ENCODE results near the gene RIOK3. TPM values are rescaled to one million over a fixed set of nuclear protein-coding genes. Genes with fewer than 3 reads are reported as not detected.
"Not testable (repeated sequence)": the region's sequence is repeated elsewhere in the genome, so short reads cannot be mapped to it uniquely, and the experiment has no call there.

Gene RIOK3
- total RNA-seq, 1 experiment from 2014 or later: 20.5 TPM

GRCh38 chr18:23468753-23469459 is 15.8 kb downstream of the RIOK3 start:
- no peaks in the 10 kb centered on the region for H3K4me1 ChIP-seq
- H3K36me3 ChIP-seq: 0 out of 2 replicates have a peak, but pooled peaks cover 5% of the 10 kb centered on the region
- no peak overlapping the region for H3K27ac ChIP-seq
- H3K4me3 ChIP-seq: no peak overlapping the region
- DNase-seq: no peak
- H3K27me3 ChIP-seq: no peaks in the 10 kb centered on the region
- no peaks in the 10 kb centered on the region for H3K9me3 ChIP-seq (replicated peaks)

DNA sequence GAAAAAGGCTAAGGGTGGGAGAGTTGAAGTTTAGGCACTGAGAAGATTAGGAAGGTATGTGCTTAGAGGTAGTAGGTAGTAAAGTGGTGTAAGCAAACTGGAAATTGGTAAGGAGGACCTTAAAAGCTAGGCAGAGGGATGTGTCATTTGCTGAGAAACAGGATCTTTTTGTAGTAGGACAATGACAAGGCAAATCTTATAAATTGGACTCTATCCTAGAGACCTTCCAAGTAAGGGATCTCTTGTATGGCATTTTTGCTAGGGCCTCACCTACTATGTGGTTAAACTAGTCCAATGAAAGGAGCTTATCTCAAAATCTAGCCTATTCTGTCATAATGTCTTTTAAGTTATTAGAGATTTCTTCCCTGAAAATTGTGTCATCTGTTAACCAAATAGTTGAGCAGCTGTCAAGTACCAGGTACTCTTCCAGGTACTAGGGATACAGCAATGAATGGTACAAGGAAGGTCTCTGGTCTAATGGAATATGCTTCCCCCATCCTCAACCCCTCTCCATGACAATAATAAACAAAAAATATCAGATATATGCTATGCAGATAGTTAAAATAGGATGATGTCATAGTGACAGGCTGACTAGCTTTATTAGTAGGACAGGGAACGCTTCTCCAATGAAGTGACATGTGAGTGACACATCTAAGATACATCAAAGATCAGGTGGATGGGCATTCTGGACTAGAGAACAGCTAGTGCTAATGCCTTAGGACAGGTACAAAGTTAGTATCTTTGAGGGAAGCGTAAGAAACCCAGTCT is 17.7 kb downstream of the RIOK3 start:
- Histone ChIP-seq H3K36me3 (peaks cover 7% of the 10 kb centered on the region), H3K4me3 (no peak overlapping the region)

DNA sequence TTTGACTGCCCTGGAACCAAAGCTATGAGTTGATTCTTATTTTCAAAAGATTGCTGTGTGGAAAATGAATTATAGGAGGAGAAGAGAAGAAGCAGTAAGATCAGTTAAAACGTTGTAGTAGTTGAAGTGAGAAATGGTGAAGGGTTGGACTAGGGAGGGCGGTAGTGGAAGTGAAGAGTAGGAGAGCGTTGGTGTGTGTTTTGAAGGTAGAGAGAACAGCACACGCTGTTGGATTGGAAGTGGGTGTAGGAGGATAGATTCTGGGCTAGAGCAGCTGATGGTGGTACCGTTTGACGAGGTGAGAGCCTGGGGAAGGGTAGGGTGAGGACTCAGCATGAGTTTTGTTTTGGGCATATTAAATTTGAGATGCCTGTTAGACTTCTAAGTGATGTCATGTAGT is 18.4 kb downstream of the RIOK3 start:
- Histone ChIP-seq H3K9me3 (replicated peaks) (no peaks in the 10 kb centered on the region), H3K27me3 (no peaks in the 10 kb centered on the region), H3K27ac (no peak overlapping the region), H3K36me3 (peaks cover 7% of the 10 kb centered on the region), H3K4me3 (no peak overlapping the region), H3K4me1 (no peaks in the 10 kb centered on the region)
- DNase-seq: no peak

More for the DNA sequence above, 17.7 kb downstream of the RIOK3 start:
- H3K9me3 ChIP-seq (replicated peaks): no peaks in the 10 kb centered on the region
- no peak overlapping the region for H3K27ac ChIP-seq
- no peaks in the 10 kb centered on the region for H3K4me1 ChIP-seq
- no peak for DNase-seq
- no peaks in the 10 kb centered on the region for H3K27me3 ChIP-seq

DNA sequence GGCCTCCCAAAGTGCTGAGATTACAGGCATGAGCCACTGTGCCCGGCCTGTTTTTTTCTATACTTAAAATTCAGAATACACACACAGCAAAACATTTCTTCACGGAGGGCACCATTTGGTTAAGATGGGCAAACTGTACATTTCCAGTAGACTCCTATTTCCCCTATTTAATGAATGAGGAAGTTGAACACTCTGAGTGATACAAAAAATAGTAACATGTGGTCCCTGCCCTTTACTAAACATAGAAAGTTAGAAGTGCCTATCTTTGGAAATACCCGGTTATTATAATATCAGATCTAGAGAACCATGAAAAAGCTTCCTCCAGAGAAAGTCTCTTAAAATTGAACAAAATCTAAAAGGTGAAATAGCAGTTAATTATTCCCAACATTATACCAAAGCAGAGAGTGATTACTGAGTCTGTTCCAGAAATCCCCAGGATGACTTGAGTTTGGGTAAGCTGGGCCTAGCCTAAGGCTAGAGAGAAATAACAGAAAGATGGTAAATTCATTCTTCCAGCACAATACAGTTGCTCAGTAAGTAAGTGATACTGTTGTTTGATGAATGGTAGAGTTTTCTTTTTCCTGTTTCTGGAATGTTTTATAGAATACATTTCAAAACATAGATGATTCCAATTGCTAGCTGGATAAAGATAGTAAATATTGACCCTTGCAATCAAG is 26.9 kb downstream of the RIOK3 start:
- Histone ChIP-seq H3K27me3 (no peaks in the 10 kb centered on the region), H3K36me3 (peaks cover under 1% of the 10 kb centered on the region), H3K27ac (no peak overlapping the region), H3K4me3 (no peak overlapping the region), H3K9me3 (replicated peaks) (no peaks in the 10 kb centered on the region), H3K4me1 (peaks cover 2% of the 10 kb centered on the region; the same call in 1 of the 2 replicates)
- no peak for DNase-seq

DNA sequence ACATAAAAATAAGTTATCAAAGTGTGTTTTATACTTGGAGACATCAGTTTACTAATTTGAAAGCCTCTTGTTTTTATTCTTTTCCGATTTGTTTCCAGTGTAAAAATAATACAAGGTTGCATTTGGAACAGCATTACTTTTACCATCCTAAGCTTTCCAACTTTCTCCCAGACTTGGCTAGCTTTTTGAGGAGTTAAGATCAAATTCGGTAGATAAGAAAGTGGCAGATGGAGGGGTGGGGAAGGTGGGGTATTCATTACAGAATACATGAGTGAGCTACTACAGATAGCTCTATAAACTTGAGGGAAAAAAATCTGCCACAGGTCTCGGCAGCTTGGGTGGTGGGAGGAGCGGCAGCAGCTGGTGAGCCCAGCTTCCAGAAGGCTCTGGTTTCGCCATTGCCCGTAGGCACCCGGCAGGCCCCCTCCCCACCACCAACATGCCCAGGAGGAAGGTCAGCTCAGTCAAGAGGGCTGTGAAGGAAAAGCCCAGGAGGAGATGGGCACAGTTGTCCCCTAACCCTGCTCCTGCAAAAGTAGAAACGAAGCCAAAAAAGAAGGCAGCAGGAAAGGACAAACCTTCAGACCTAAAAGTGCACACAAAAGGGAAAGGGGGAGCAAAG is 31.6 kb downstream of the RIOK3 start:
- H3K36me3 ChIP-seq: no peaks in the 10 kb centered on the region
- no peaks in the 10 kb centered on the region for H3K9me3 ChIP-seq (replicated peaks)
- H3K27ac ChIP-seq: no peak overlapping the region
- peak; percentile 22 to 48 for DNase-seq
- no peak overlapping the region for H3K4me3 ChIP-seq
- peaks cover 2% of the 10 kb centered on the region; the same call in 1 of the 2 replicates for H3K4me1 ChIP-seq
- no peaks in the 10 kb centered on the region for H3K27me3 ChIP-seq

DNA sequence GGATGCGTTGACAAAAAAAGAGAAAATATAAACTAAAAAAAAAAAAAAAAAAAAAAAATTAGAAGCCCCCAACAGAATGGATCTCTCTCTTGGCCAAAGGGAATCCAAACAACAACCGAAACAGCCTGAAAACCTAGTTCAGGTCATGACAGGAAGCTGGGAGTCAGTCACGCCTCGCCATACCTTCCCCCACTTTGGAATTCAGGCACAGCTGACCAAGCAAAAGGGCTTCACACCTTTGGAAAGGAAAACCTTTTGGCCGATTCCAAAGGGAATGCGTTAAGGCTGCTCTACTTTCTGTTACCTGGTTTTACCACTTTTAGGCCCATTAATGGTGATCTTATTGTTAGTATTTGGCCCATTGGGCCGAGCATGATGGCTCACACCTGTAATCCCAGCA is 32.3 kb downstream of the RIOK3 start:
- Histone ChIP-seq H3K9me3 (replicated peaks) (no peaks in the 10 kb centered on the region), H3K27ac (no peak overlapping the region), H3K27me3 (no peaks in the 10 kb centered on the region), H3K4me1 (peaks cover 2% of the 10 kb centered on the region; the same call in 1 of the 2 replicates), H3K36me3 (no peaks in the 10 kb centered on the region), H3K4me3 (no peak overlapping the region)
- DNase-seq: no peak

DNA sequence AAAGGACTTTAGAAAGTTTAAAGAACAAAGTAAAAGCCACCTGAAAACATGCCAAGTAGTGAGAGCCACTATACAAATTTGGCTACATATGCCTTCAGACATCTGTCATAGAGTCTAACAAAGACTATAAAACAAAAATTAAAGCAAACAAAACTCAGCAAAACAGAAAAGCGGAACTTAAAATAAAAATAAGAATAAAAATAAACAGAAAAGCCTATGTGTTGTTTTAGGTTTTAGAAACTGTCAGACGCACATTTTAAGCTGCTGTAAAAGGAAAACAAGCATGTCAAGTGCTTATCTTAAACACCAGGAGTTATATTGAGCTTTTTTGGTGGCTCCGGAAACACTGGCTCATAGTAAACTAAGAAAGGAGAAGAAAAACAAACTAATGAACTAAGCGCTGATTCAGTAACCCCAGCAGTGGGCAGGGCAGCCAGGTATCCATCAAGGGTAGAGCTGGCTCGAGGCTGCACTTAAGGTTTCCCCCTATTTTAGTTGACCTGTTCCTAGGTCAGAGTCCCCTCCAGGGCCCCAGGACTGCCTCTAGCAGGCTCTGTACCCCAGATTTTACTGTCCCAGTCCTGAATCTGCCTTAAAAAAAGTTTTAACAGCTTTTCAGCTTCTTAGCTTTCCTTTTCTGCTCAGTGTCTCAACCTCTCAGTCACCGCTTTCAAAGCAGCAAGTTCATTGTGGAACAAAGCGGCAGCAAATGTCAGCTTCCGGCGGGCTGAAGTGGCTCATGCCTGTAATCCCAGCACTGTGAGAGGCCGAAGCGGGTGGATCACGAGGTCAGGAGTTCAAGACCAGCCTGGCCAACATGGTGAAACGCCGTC is 34.9 kb downstream of the RIOK3 start:
- peaks cover 2% of the 10 kb centered on the region; the same call in 1 of the 2 replicates for H3K4me1 ChIP-seq
- no peak for DNase-seq
- no peaks in the 10 kb centered on the region for H3K9me3 ChIP-seq (replicated peaks)
- no peak overlapping the region for H3K27ac ChIP-seq
- H3K27me3 ChIP-seq: no peaks in the 10 kb centered on the region
- H3K36me3 ChIP-seq: no peaks in the 10 kb centered on the region
- no peak overlapping the region for H3K4me3 ChIP-seq

DNA sequence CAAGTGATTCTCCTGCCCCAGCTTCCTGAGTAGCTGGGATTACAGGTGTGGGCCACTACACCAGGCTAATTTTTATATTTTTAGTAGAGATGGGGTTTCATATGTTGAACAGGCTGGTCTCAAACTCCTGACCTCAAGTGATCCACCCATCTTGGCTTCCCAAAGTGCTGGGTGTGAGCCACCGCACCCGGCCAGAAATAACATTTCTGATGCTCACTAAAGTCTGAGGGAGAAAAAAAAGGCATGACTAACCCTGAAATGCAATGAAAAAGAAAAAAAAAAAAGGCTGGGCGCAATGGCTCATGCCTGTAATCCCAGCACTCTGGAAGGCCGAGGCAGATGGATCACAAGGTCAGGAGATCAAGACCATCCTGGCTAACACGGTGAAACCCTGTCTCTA is 36.5 kb downstream of the RIOK3 start:
- H3K27ac ChIP-seq, DNase-seq: not testable (repeated sequence)

DNA sequence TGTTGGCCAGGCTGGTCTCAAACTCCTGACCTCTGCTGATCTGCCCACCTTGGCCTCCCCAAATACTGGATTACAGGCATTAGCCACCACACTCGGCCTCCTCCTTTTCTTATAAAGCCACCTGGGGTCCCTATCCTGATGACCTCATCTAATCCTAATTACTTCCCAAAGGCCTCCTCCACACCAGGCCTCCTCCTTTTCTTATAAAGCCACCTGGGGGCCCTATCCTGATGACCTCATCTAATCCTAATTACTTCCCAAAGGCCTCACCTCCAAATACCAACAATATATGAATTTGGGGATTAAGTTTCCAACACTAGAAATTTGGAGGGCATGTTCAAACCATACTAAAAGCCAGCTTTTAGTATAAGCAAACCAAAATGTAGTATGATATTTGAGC is 40.6 kb downstream of the RIOK3 start:
- Histone ChIP-seq H3K27ac (no peak overlapping the region), H3K9me3 (replicated peaks) (no peaks in the 10 kb centered on the region), H3K27me3 (no peaks in the 10 kb centered on the region), H3K4me1 (no peaks in the 10 kb centered on the region), H3K36me3 (no peaks in the 10 kb centered on the region), H3K4me3 (no peak overlapping the region)
- DNase-seq: no peak

More for the DNA sequence above, 36.5 kb downstream of the RIOK3 start:
- not testable (repeated sequence) for H3K4me1 ChIP-seq; H3K4me3 ChIP-seq; H3K36me3 ChIP-seq; H3K9me3 ChIP-seq (replicated peaks); H3K27me3 ChIP-seq

- Histone ChIP-seq H3K36me3 (no peaks in the 10 kb centered on the region), H3K4me3 (no peak overlapping the region)
These were observed 41.9 kb downstream of the RIOK3 start for GRCh38 chr18:23494992-23495391.

DNA sequence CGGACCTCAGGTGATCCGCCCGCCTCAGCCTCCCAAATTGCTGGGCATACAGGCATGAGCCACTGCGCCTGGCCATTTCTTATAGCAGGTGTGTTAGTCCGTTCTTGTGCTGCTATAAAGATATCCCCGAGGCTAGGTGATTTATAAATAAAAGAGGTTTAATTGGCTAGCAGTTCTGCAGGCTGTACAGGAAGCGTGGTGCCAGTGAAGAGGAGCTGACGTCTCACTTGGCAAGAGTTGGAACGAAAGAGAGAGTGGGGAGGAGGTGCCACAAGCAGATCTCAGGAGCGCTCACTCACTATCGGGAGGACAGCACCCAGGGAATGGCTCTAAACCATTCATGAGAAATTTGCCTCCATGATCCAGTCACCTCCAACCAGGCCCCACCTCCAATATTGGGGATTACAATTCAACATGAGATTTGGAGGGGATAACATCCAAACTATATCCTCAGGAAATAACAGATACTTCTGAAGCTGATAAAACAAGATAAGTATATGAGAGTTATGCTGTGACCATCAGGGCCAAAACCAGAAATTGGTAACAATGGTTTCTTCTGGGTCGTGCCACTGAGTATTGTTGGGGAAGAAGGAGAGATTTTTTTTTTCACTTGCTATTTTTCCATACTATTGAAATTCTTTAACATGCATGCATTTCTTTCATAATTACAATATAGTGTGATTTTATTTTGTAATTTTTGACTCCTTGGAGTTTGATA is 42.8 kb downstream of the RIOK3 start:
- no peaks in the 10 kb centered on the region for H3K27me3 ChIP-seq
- H3K4me3 ChIP-seq: no peak overlapping the region
- DNase-seq: no peak
- H3K27ac ChIP-seq: no peak overlapping the region
- H3K36me3 ChIP-seq: no peaks in the 10 kb centered on the region
- H3K9me3 ChIP-seq (replicated peaks): no peaks in the 10 kb centered on the region
- H3K4me1 ChIP-seq: no peaks in the 10 kb centered on the region

More at GRCh38 chr18:23494992-23495391, 41.9 kb downstream of the RIOK3 start:
- H3K27ac ChIP-seq: no peak overlapping the region
- H3K9me3 ChIP-seq (replicated peaks): no peaks in the 10 kb centered on the region
- DNase-seq: no peak
- no peaks in the 10 kb centered on the region for H3K4me1 ChIP-seq
- H3K27me3 ChIP-seq: no peaks in the 10 kb centered on the region

GRCh38 chr18:23498117-23498516 is 45.0 kb downstream of the RIOK3 start:
- H3K4me1 ChIP-seq: no peaks in the 10 kb centered on the region
- no peaks in the 10 kb centered on the region for H3K36me3 ChIP-seq
- DNase-seq: no peak
- no peak overlapping the region for H3K4me3 ChIP-seq
- H3K9me3 ChIP-seq (replicated peaks): no peaks in the 10 kb centered on the region
- H3K27ac ChIP-seq: no peak overlapping the region
- H3K27me3 ChIP-seq: no peaks in the 10 kb centered on the region

DNA sequence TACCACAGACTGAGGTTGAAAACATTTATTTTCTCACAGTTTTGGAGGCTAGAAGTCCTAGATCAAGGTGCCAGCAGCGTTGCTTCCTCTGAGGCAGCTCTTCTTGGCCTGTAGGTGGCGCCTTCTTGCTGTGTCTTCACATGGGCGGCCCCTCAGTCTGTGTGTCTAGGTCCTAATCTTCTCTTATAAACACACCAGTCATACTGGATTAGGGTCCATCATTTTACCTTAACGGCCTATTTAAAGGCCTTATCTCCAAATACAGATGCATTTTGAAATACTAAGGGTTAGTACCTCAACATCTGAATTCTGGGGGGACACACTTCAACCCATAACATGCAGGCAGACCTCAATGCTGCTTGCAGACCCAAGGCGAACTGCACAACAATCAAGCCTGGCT is 45.8 kb downstream of the RIOK3 start:
- no peaks in the 10 kb centered on the region for H3K36me3 ChIP-seq
- H3K9me3 ChIP-seq (replicated peaks): no peaks in the 10 kb centered on the region
- no peak overlapping the region for H3K27ac ChIP-seq
- H3K4me3 ChIP-seq: no peak overlapping the region
- DNase-seq: peak; percentile 58 to 70
- H3K27me3 ChIP-seq: no peaks in the 10 kb centered on the region
- no peaks in the 10 kb centered on the region for H3K4me1 ChIP-seq

All from SJCRH30 (cell line).